ENCODE measurements around the gene SWAP70. TPM values are rescaled to one million over a fixed set of nuclear protein-coding genes. Genes with fewer than 3 reads are reported as not detected.
"Not testable (repeated sequence)": the region's sequence is repeated elsewhere in the genome, so short reads cannot be mapped to it uniquely, and the experiment has no call there.

Gene SWAP70
- total RNA-seq, 1 experiment from 2014 or later, result 19.9 TPM

DNA sequence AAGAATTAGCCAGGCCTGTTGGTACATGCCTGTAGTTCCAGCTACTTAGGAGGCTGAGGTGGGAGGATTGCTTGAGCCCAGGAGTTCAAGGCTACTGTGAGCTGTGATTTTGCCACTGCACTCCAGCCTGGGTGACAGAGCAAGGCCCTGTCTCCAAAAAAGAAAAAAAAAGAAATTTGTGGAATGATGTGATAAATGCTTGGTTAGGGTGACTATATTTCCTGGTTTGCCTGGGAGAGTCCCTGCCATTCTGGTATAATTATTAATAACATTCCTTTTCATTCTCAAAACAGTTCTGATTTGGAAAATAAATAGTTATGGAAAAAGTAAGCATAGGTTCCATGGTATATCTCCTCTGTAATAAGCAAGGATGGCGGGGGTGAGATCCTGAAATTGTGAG lies 74.8 kb downstream of the SWAP70 start:
- H3K27ac Mint-ChIP-seq (ENCODE audit: unreplicated experiment), result no peak overlapping the region
- intact Hi-C loops (cut with micrococcal nuclease; ENCODE audit: unreplicated experiment), result no loop called here
- BruUV-seq (replicated peaks), result no TSS peak
- no peak overlapping the region for H3K4me3 Mint-ChIP-seq (ENCODE audit: low read depth, unreplicated experiment)
- peaks cover 29% of the 10 kb centered on the region for H3K4me1 Mint-ChIP-seq (ENCODE audit: low read depth, unreplicated experiment)
- peaks cover 4% of the 10 kb centered on the region for H3K36me3 Mint-ChIP-seq (ENCODE audit: insufficient read depth, unreplicated experiment)
- no peaks in the 10 kb centered on the region for H3K9me3 Mint-ChIP-seq (ENCODE audit: low read depth, unreplicated experiment)
- TF ChIP-seq, protein P1, sequence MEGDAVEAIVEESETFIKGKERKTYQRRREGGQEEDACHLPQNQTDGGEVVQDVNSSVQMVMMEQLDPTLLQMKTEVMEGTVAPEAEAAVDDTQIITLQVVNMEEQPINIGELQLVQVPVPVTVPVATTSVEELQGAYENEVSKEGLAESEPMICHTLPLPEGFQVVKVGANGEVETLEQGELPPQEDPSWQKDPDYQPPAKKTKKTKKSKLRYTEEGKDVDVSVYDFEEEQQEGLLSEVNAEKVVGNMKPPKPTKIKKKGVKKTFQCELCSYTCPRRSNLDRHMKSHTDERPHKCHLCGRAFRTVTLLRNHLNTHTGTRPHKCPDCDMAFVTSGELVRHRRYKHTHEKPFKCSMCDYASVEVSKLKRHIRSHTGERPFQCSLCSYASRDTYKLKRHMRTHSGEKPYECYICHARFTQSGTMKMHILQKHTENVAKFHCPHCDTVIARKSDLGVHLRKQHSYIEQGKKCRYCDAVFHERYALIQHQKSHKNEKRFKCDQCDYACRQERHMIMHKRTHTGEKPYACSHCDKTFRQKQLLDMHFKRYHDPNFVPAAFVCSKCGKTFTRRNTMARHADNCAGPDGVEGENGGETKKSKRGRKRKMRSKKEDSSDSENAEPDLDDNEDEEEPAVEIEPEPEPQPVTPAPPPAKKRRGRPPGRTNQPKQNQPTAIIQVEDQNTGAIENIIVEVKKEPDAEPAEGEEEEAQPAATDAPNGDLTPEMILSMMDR (IDR thresholded peaks at IDR 0.05; ENCODE audit: unreplicated experiment), result no peak
- CTCF ChIA-PET, result no interaction called here
- H3K27me3 Mint-ChIP-seq (ENCODE audit: unreplicated experiment), result no peaks in the 10 kb centered on the region
- DNase-seq, result no peak

DNA sequence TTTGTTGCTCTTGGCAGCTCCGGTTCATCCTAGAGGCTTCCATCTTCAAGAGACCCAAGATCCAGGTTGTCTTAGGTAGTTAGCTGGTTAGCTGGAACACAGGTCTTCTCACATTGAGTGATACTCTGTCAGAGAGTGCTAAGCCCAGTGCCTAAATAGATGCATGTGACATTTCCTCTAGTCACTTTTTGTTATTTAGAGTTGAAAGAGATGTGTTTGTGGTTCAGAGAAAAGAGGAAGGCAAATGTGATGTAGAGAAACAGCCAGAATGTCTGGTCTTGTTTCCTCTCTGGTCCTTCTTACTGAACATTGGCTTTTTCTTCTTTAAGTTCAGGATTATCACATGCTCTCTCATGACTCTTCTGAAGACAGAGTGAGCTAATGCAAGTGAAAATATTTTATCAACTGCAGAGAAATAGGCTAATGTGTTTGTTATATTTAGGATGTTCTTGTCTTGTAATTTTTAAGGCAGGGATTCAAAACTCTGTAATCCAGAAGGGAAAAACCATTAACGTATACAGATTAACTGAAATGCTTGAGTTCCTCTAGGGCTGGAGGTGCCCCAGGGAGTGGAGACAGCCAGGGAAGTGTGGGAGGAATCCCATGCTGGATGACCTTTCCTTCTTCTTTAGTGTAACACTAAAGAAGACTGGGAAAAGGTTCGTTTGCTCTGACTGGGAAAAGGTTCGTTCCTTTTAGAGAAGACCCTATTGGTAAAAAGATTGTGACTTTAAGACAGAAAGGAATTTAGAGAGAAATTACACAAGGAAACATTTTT lies 75.4 kb downstream of the SWAP70 start:
- TF ChIP-seq, protein P1 (IDR thresholded peaks at IDR 0.05; ENCODE audit: unreplicated experiment), result no peak
- peaks cover 29% of the 10 kb centered on the region for H3K4me1 Mint-ChIP-seq (ENCODE audit: low read depth, unreplicated experiment)
- no peaks in the 10 kb centered on the region for H3K27me3 Mint-ChIP-seq (ENCODE audit: unreplicated experiment)
- intact Hi-C loops (cut with micrococcal nuclease; ENCODE audit: unreplicated experiment), result no loop called here
- no peak for DNase-seq
- H3K36me3 Mint-ChIP-seq (ENCODE audit: insufficient read depth, unreplicated experiment), result peaks cover 4% of the 10 kb centered on the region
- H3K27ac Mint-ChIP-seq (ENCODE audit: unreplicated experiment), result no peak overlapping the region
- BruUV-seq (replicated peaks), result no TSS peak
- H3K9me3 Mint-ChIP-seq (ENCODE audit: low read depth, unreplicated experiment), result no peaks in the 10 kb centered on the region
- H3K4me3 Mint-ChIP-seq (ENCODE audit: low read depth, unreplicated experiment), result no peak overlapping the region
- CTCF ChIA-PET, result no interaction called here

DNA sequence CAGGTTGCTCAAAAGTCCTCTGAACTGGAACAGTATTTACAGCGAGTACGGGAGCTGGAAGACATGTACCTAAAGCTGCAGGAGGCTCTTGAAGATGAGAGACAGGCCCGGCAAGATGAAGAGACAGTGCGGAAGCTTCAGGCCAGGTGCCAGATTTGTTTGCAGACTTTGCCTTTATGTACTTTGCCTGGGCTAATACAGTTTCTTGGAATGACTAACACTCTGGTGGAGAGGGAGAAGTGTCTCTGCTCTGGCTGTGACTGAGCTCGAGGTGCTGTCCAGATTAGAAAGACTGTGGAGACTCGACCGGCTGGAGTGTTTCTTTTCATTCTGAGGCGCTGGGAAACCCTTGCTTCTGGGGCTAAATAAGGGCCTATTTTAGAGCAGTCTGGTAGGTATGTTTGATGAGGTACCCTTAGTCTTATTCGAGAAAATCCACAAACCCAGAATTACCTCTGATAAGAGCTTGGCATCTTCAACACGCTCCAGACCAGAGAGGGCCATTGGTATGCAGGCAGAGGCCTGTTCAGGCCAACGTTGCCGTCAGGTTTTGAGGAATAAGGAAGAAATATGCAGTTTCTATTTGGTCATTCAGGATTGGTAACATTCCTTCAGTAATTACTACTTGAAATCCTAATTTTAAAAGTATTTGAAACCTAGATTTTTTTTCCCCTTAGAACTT lies 76.5 kb downstream of the SWAP70 start:
- no TSS peak for BruUV-seq (replicated peaks)
- H3K36me3 Mint-ChIP-seq (ENCODE audit: insufficient read depth, unreplicated experiment), result peaks cover 4% of the 10 kb centered on the region
- TF ChIP-seq, protein P1 (IDR thresholded peaks at IDR 0.05; ENCODE audit: unreplicated experiment), result no peak
- no peak overlapping the region for H3K27ac Mint-ChIP-seq (ENCODE audit: unreplicated experiment)
- no peak for DNase-seq
- intact Hi-C loops (cut with micrococcal nuclease; ENCODE audit: unreplicated experiment), result no loop called here
- H3K4me1 Mint-ChIP-seq (ENCODE audit: low read depth, unreplicated experiment), result peaks cover 29% of the 10 kb centered on the region
- H3K4me3 Mint-ChIP-seq (ENCODE audit: low read depth, unreplicated experiment), result no peak overlapping the region
- CTCF ChIA-PET, result no interaction called here
- H3K9me3 Mint-ChIP-seq (ENCODE audit: low read depth, unreplicated experiment), result no peaks in the 10 kb centered on the region
- H3K27me3 Mint-ChIP-seq (ENCODE audit: unreplicated experiment), result no peaks in the 10 kb centered on the region

DNA sequence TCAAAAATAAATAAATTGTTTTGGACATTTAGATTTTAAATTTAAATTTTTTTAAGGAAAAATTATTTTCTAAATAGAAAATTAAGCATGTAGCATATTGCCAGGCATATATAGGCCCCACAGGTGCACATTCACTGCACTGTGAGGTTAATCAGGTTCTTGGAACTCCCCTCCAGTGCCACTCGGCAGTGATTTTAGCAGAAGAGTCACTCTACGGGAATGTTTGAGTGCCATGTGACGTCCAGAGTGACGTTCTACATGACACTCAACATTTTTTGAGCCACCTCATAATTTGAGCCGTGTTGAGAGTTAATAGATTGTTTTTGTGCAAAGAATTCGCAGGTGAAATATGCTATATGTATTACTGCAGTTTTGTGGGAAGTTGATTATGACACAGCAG lies 77.4 kb downstream of the SWAP70 start:
- Mint-ChIP-seq H3K9me3 (ENCODE audit: low read depth, unreplicated experiment) (no peaks in the 10 kb centered on the region), H3K27me3 (ENCODE audit: unreplicated experiment) (no peaks in the 10 kb centered on the region), H3K27ac (ENCODE audit: unreplicated experiment) (no peak overlapping the region), H3K36me3 (ENCODE audit: insufficient read depth, unreplicated experiment) (peaks cover 3% of the 10 kb centered on the region), H3K4me1 (ENCODE audit: low read depth, unreplicated experiment) (peaks cover 27% of the 10 kb centered on the region), H3K4me3 (ENCODE audit: low read depth, unreplicated experiment) (no peak overlapping the region)
- CTCF ChIA-PET, result no interaction called here
- DNase-seq, result no peak
- no TSS peak for BruUV-seq (replicated peaks)
- intact Hi-C loops (cut with micrococcal nuclease; ENCODE audit: unreplicated experiment), result no loop called here
- TF ChIP-seq, protein P1 (IDR thresholded peaks at IDR 0.05; ENCODE audit: unreplicated experiment), result no peak

DNA sequence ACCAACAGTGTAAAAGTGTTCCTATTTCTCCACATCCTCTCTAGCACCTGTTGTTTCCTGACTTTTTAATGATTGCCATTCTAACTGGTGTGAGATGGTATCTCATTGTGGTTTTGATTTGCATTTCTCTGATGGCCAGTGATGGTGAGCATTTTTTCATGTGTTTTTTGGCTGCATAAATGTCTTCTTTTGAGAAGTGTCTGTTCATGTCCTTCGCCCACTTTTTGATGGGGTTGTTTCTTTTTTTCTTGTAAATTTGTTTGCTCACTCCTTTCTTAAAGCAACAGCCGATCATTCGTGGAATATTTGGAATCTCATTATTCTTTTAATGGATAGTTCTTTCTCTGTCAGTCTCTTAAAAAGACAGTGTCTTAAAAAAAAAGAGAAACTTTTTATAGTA lies 79.6 kb downstream of the SWAP70 start:
- H3K4me1 Mint-ChIP-seq (ENCODE audit: low read depth, unreplicated experiment), result peaks cover 15% of the 10 kb centered on the region
- H3K9me3 Mint-ChIP-seq (ENCODE audit: low read depth, unreplicated experiment); H3K4me3 Mint-ChIP-seq (ENCODE audit: low read depth, unreplicated experiment); CTCF ChIA-PET; H3K27ac Mint-ChIP-seq (ENCODE audit: unreplicated experiment); BruUV-seq (replicated peaks); intact Hi-C loops (cut with micrococcal nuclease; ENCODE audit: unreplicated experiment); H3K27me3 Mint-ChIP-seq (ENCODE audit: unreplicated experiment); DNase-seq; H3K36me3 Mint-ChIP-seq (ENCODE audit: insufficient read depth, unreplicated experiment): not testable (repeated sequence)
